Suprapubic skin (tissue), 4 donors: ENCODE measurements around the gene WDR91. TPM values are rescaled to one million over a fixed set of nuclear protein-coding genes. Genes with fewer than 3 reads are reported as not detected.

ENCODE experiments used
- DNase-seq, 2 donors: peaks; one replicate each; pipeline ENCODE4 v3.0.0-alpha.2; 2019; ENCODE audit warnings: low spot score in 2 of 2
- H3K27ac ChIP-seq: fragments of 200-600 bp; sonication (generic); one replicate; pipeline ENCODE4 v1.5.1; 2019
- H3K27me3 ChIP-seq: fragments of 200-600 bp; sonication (generic); one replicate; pipeline ENCODE4 v1.5.1; 2019
- H3K36me3 ChIP-seq: fragments of 200-600 bp; sonication (generic); one replicate; pipeline ENCODE4 v1.5.1; 2019
- H3K4me1 ChIP-seq: fragments of 200-600 bp; sonication (generic); one replicate; pipeline ENCODE4 v1.5.1; 2019
- H3K4me3 ChIP-seq: fragments of 200-600 bp; sonication (generic); one replicate; pipeline ENCODE4 v1.5.1; 2019; ENCODE audit warnings: mild to moderate bottlenecking
- H3K9me3 ChIP-seq: fragments of 200-600 bp; sonication (generic); one replicate; pipeline ENCODE4 v1.5.1; 2019
- CTCF ChIP-seq, 2 donors: fragments of 200-600 bp in 1 of 2; fragments of 450-650 bp in 1 of 2; sonication (generic) in 1 of 2; IDR thresholded peaks; one replicate each; pipeline ENCODE4 v1.5.1; 2016 to 2019; ENCODE audit warnings: antibody characterized with exemption in 2 of 2, mild to moderate bottlenecking in 1 of 2, moderate library complexity in 1 of 2
- EP300 ChIP-seq: sonication (generic); formaldehyde crosslinking; IDR thresholded peaks from one replicate; pipeline ENCODE4 v1.6.1; 2017; ENCODE audit warnings: antibody characterized with exemption
- POLR2A ChIP-seq, 2 donors: fragments of 450-650 bp; IDR thresholded peaks; one replicate each; pipeline ENCODE4 v1.6.1; 2017; ENCODE audit warnings: antibody characterized with exemption in 2 of 2, mild to moderate bottlenecking in 2 of 2, moderate library complexity in 2 of 2
- POLR2AphosphoS5 ChIP-seq, 3 donors: sonication (generic); formaldehyde crosslinking; IDR thresholded peaks; one replicate each; pipeline ENCODE4 v1.6.1; 2017; ENCODE audit warnings: antibody characterized with exemption in 3 of 3
- WGBS: methylation state at CpG from one replicate; pipeline ENCODE4 v1.1.5; 2018; 5-methylcytosine and 5-hydroxymethylcytosine counted together
- total RNA-seq, 4 donors: library from RNA; depleted of rRNA; stranded (reverse); fragments of >200 nt; gene quantifications; one replicate each; pipeline ENCODE4 v1.1.0, GENCODE V29; 2016

WDR91 gene
- total RNA-seq, 4 donors from 2014 or later, result 18.1 to 38.9 (median 29.4) TPM

GRCh38 chr7:135197343-135197742, 14.0 kb downstream of the WDR91 start:
- Histone ChIP-seq H3K27ac (no peak overlapping the region), H3K27me3 (no peaks in the 10 kb centered on the region), H3K4me1 (peaks cover 5% of the 10 kb centered on the region), H3K9me3 (no peaks in the 10 kb centered on the region), H3K36me3 (peaks cover 86% of the 10 kb centered on the region), H3K4me3 (no peak overlapping the region)
- DNase-seq, result no peak
- TF ChIP-seq EP300 (no peak), POLR2AphosphoS5 (IDR thresholded peaks at IDR 0.05) (no peak), POLR2A (IDR thresholded peaks at IDR 0.05) (no peak), CTCF (IDR thresholded peaks at IDR 0.05) (no peak)
- 80% methylated on average over 1 of the region's 2 CpGs for WGBS

- no peaks in the 10 kb centered on the region for H3K9me3 ChIP-seq
- H3K36me3 ChIP-seq, result peaks cover 82% of the 10 kb centered on the region
- H3K27ac ChIP-seq, result no peak overlapping the region
- no peak for DNase-seq
- WGBS, result 89% methylated on average over 11 of the region's 14 CpGs
- no peaks in the 10 kb centered on the region for H3K27me3 ChIP-seq
- no peak for TF ChIP-seq POLR2A (IDR thresholded peaks at IDR 0.05)
- TF ChIP-seq EP300, result no peak
- TF ChIP-seq POLR2AphosphoS5 (IDR thresholded peaks at IDR 0.05), result no peak
- no peak for TF ChIP-seq CTCF (IDR thresholded peaks at IDR 0.05)
- peaks cover 4% of the 10 kb centered on the region for H3K4me1 ChIP-seq
- H3K4me3 ChIP-seq, result no peak overlapping the region
Observed at GRCh38 chr7:135195968-135196629, 15.2 kb downstream of the WDR91 start.

GRCh38 chr7:135195156-135195555, 16.2 kb downstream of the WDR91 start:
- H3K27me3 ChIP-seq, result no peaks in the 10 kb centered on the region
- WGBS, result 90% methylated on average over 4 of the region's 4 CpGs
- H3K4me3 ChIP-seq, result no peak overlapping the region
- DNase-seq, result no peak
- peaks cover 74% of the 10 kb centered on the region for H3K36me3 ChIP-seq
- H3K9me3 ChIP-seq, result no peaks in the 10 kb centered on the region
- TF ChIP-seq POLR2A (IDR thresholded peaks at IDR 0.05), result no peak
- H3K27ac ChIP-seq, result no peak overlapping the region
- H3K4me1 ChIP-seq, result peaks cover 6% of the 10 kb centered on the region

GRCh38 chr7:135194494-135195095, 16.7 kb downstream of the WDR91 start:
- H3K4me1 ChIP-seq, result peaks cover 12% of the 10 kb centered on the region
- H3K9me3 ChIP-seq, result no peaks in the 10 kb centered on the region
- 80% methylated on average over 10 of the region's 12 CpGs for WGBS
- TF ChIP-seq CTCF (IDR thresholded peaks at IDR 0.05) (no peak), POLR2A (IDR thresholded peaks at IDR 0.05) (no peak), POLR2AphosphoS5 (IDR thresholded peaks at IDR 0.05) (no peak), EP300 (no peak)
- peaks cover 68% of the 10 kb centered on the region for H3K36me3 ChIP-seq
- H3K4me3 ChIP-seq, result no peak overlapping the region
- no peak overlapping the region for H3K27ac ChIP-seq
- no peak for DNase-seq
- H3K27me3 ChIP-seq, result no peaks in the 10 kb centered on the region

- 81% methylated on average over 10 of the region's 10 CpGs for WGBS
- Histone ChIP-seq H3K9me3 (no peaks in the 10 kb centered on the region), H3K4me3 (no peak overlapping the region), H3K36me3 (peaks cover 69% of the 10 kb centered on the region), H3K4me1 (peaks cover 20% of the 10 kb centered on the region), H3K27me3 (no peaks in the 10 kb centered on the region), H3K27ac (no peak overlapping the region)
- TF ChIP-seq POLR2AphosphoS5 (IDR thresholded peaks at IDR 0.05) (no peak), POLR2A (IDR thresholded peaks at IDR 0.05) (no peak), EP300 (no peak)
- DNase-seq, result no peak
Observed at GRCh38 chr7:135193615-135194081, 17.7 kb downstream of the WDR91 start.

GRCh38 chr7:135192914-135193536, 18.3 kb downstream of the WDR91 start:
- 67% methylated on average over 9 of the region's 11 CpGs for WGBS

More at GRCh38 chr7:135192914-135193536, 18.3 kb downstream of the WDR91 start:
- TF ChIP-seq CTCF (IDR thresholded peaks at IDR 0.05), result no peak
- no peak for TF ChIP-seq POLR2A (IDR thresholded peaks at IDR 0.05)
- no peak for TF ChIP-seq POLR2AphosphoS5 (IDR thresholded peaks at IDR 0.05)
- no peak for TF ChIP-seq EP300
- Histone ChIP-seq H3K27me3 (no peaks in the 10 kb centered on the region), H3K36me3 (peaks cover 73% of the 10 kb centered on the region), H3K4me1 (peaks cover 20% of the 10 kb centered on the region), H3K4me3 (no peak overlapping the region), H3K9me3 (no peaks in the 10 kb centered on the region), H3K27ac (no peak overlapping the region)
- no peak for DNase-seq
